ENCODE measurements around the gene GABRG1.

Gene GABRG1

GRCh38 chr4:46073778-46074177, 50.1 kb downstream of the GABRG1 start:
- no peak for DNase-seq (ENCODE audit: low read depth)
- TF ChIP-seq CTCF (conservative IDR thresholded peaks at IDR 0.05; ENCODE audit: control insufficient read depth, insufficient read depth, low read depth, low read length) = no peak
- no peak overlapping the region for H3K4me3 ChIP-seq (ENCODE audit: control insufficient read depth, low read depth, low read length)

- no peak for DNase-seq (ENCODE audit: low read depth)
- H3K4me3 ChIP-seq (ENCODE audit: control insufficient read depth, low read depth, low read length) = no peak overlapping the region
- TF ChIP-seq CTCF (conservative IDR thresholded peaks at IDR 0.05; ENCODE audit: control insufficient read depth, insufficient read depth, low read depth, low read length) = no peak
Observed at GRCh38 chr4:46051392-46051791, 72.5 kb downstream of the GABRG1 start.

- H3K4me3 ChIP-seq (ENCODE audit: control insufficient read depth, low read depth, low read length) = no peak overlapping the region
- no peak for DNase-seq (ENCODE audit: low read depth)
- no peak for TF ChIP-seq CTCF (conservative IDR thresholded peaks at IDR 0.05; ENCODE audit: control insufficient read depth, insufficient read depth, low read depth, low read length)
Observed at GRCh38 chr4:46032056-46032455, 91.8 kb downstream of the GABRG1 start.

GRCh38 chr4:46016306-46016705, 107.5 kb downstream of the GABRG1 start:
- no peak for TF ChIP-seq CTCF (conservative IDR thresholded peaks at IDR 0.05; ENCODE audit: control insufficient read depth, insufficient read depth, low read depth, low read length)
- no peak for DNase-seq (ENCODE audit: low read depth)
- H3K4me3 ChIP-seq (ENCODE audit: control insufficient read depth, low read depth, low read length) = no peak overlapping the region

- DNase-seq (ENCODE audit: low read depth) = no peak
- no peak overlapping the region for H3K4me3 ChIP-seq (ENCODE audit: control insufficient read depth, low read depth, low read length)
- TF ChIP-seq CTCF (conservative IDR thresholded peaks at IDR 0.05; ENCODE audit: control insufficient read depth, insufficient read depth, low read depth, low read length) = no peak
Observed at GRCh38 chr4:45992728-45993127, 131.1 kb downstream of the GABRG1 start.

GRCh38 chr4:45989775-45990174, 134.1 kb downstream of the GABRG1 start:
- TF ChIP-seq CTCF (conservative IDR thresholded peaks at IDR 0.05; ENCODE audit: control insufficient read depth, insufficient read depth, low read depth, low read length) = no peak
- no peak overlapping the region for H3K4me3 ChIP-seq (ENCODE audit: control insufficient read depth, low read depth, low read length)
- no peak for DNase-seq (ENCODE audit: low read depth)

GRCh38 chr4:45987858-45988257, 136.0 kb downstream of the GABRG1 start:
- DNase-seq (ENCODE audit: low read depth) = no peak
- H3K4me3 ChIP-seq (ENCODE audit: control insufficient read depth, low read depth, low read length) = no peak overlapping the region
- TF ChIP-seq CTCF (conservative IDR thresholded peaks at IDR 0.05; ENCODE audit: control insufficient read depth, insufficient read depth, low read depth, low read length) = no peak
